Progenitor cell of endocrine pancreas (in vitro differentiated cells): ENCODE measurements around the gene CNIH3. TPM values are rescaled to one million over a fixed set of nuclear protein-coding genes. Genes with fewer than 3 reads are reported as not detected.

Experiments
- DNase-seq: peaks from one replicate; pipeline ENCODE4 v3.0.0; 2021; ENCODE audit warnings: low spot score; ENCODE audit not compliant: unreplicated experiment
- H3K27ac Mint-ChIP-seq: 2 replicates; pipeline ENCODE4 v1.8.0; 2021; ENCODE audit warnings: mild to moderate bottlenecking, moderate library complexity, mixed read lengths
- H3K27me3 Mint-ChIP-seq: 2 replicates; pipeline ENCODE4 v1.8.0; 2021; ENCODE audit warnings: mixed read lengths
- H3K36me3 Mint-ChIP-seq: 2 replicates; pipeline ENCODE4 v1.8.0; 2022; ENCODE audit warnings: mixed read lengths; ENCODE audit not compliant: insufficient read depth
- H3K4me1 Mint-ChIP-seq: 2 replicates; pipeline ENCODE4 v1.8.0; 2021; ENCODE audit warnings: low read depth, mixed read lengths
- H3K4me3 Mint-ChIP-seq: 2 replicates; pipeline ENCODE4 v1.8.0; 2021; ENCODE audit warnings: low read depth, mild to moderate bottlenecking, moderate library complexity, mixed read lengths
- H3K9me3 Mint-ChIP-seq: 2 replicates; pipeline ENCODE4 v1.8.0; 2021; ENCODE audit warnings: low read depth, mixed read lengths
- total RNA-seq: library from RNA; stranded (reverse); gene quantifications from 2 replicates; pipeline ENCODE4 v1.2.1, GENCODE V29; 2021
- TF ChIP-seq, protein P1 (sequence below): fragments of 200-600 bp; sonication (generic); IDR thresholded peaks from one replicate; pipeline ENCODE4 v1.5.0; 2021; ENCODE audit warnings: antibody characterized with exemption, mild to moderate bottlenecking; ENCODE audit not compliant: unreplicated experiment

The CNIH3 gene
- total RNA-seq, 1 donor from 2014 or later: 3.2 TPM

DNA sequence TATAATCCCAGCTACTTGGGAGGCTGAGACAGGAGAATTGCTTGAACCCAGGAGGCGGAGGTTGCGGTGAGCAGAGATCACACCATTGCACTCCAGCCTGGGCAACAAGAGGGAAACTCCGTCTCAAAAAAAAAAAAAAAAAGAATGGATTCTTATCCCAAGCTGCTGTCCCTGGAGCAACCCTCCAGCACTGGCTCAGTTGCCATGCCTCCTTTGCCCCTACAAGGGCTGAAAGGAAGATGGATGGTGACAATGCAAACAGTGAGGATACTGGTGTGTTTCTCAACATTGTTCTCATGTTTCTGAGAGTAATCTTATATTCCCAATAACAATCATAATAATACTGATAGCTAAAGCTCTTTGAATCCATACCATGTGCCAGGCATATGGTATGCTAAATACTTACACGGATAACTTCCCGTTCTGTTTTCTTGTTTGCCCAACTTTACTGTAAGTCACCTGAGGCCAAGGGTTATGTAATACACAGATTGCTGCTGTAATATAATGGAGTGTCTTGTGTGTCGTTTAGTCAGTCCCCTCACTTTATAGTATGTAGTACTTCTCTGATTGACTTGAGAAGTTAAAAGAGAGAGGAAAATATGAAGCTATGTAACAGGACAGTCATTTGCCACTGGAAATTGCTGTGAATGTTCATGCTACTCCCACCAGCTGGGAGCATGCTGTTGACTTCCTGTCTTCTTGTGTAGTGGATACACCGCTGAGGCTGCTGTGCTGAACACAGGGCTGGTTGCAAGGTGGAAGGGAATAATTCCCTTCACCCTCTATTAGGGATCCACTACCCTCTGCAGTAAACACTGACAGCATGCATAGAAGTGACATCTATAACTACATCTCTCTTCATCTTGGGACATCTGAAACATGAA lies 153.6 kb downstream of the CNIH3 start:
- Mint-ChIP-seq H3K27me3 (peaks cover 10% of the 10 kb centered on the region), H3K36me3 (no peaks in the 10 kb centered on the region), H3K9me3 (no peaks in the 10 kb centered on the region), H3K27ac (no peak overlapping the region), H3K4me1 (peaks cover 15% of the 10 kb centered on the region), H3K4me3 (no peak overlapping the region)
- TF ChIP-seq, protein P1, sequence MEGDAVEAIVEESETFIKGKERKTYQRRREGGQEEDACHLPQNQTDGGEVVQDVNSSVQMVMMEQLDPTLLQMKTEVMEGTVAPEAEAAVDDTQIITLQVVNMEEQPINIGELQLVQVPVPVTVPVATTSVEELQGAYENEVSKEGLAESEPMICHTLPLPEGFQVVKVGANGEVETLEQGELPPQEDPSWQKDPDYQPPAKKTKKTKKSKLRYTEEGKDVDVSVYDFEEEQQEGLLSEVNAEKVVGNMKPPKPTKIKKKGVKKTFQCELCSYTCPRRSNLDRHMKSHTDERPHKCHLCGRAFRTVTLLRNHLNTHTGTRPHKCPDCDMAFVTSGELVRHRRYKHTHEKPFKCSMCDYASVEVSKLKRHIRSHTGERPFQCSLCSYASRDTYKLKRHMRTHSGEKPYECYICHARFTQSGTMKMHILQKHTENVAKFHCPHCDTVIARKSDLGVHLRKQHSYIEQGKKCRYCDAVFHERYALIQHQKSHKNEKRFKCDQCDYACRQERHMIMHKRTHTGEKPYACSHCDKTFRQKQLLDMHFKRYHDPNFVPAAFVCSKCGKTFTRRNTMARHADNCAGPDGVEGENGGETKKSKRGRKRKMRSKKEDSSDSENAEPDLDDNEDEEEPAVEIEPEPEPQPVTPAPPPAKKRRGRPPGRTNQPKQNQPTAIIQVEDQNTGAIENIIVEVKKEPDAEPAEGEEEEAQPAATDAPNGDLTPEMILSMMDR: no peak
- no peak for DNase-seq

DNA sequence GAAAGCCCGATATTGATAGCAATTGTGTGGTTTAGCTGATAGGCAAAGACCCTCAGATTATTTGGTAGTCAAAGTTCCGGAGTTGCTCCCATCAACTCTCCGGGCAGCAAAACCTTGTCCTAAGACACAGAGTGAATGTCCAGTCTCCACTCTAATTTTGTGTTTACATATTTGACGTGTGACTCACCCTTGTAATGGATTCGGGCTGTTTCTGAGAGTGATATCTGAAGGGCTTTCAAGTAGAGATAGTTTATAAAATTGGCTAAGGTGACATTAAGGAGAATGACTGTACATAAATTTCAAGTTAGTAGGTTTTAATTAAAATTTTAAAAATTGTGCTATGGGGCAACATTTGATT lies 154.2 kb downstream of the CNIH3 start:
- Mint-ChIP-seq H3K27ac (no peak overlapping the region), H3K36me3 (no peaks in the 10 kb centered on the region), H3K27me3 (peaks cover 8% of the 10 kb centered on the region)

GRCh38 chr1:224773646-224774045 lies 157.5 kb downstream of the CNIH3 start:
- Mint-ChIP-seq H3K27ac (no peak overlapping the region), H3K4me1 (peaks cover 15% of the 10 kb centered on the region), H3K27me3 (peaks cover 6% of the 10 kb centered on the region), H3K4me3 (no peak overlapping the region), H3K36me3 (no peaks in the 10 kb centered on the region), H3K9me3 (no peaks in the 10 kb centered on the region)
- no peak for DNase-seq
- TF ChIP-seq, protein P1: no peak

More for the DNA sequence above, 154.2 kb downstream of the CNIH3 start:
- H3K4me3 Mint-ChIP-seq: no peak overlapping the region
- TF ChIP-seq, protein P1: no peak
- DNase-seq: no peak
- peaks cover 15% of the 10 kb centered on the region for H3K4me1 Mint-ChIP-seq
- no peaks in the 10 kb centered on the region for H3K9me3 Mint-ChIP-seq

GRCh38 chr1:224774378-224774777 lies 158.3 kb downstream of the CNIH3 start:
- Mint-ChIP-seq H3K9me3 (no peaks in the 10 kb centered on the region), H3K27me3 (peaks cover 6% of the 10 kb centered on the region), H3K4me3 (no peak overlapping the region), H3K36me3 (no peaks in the 10 kb centered on the region), H3K27ac (no peak overlapping the region), H3K4me1 (peaks cover 15% of the 10 kb centered on the region)
- no peak for DNase-seq
- TF ChIP-seq, protein P1: no peak

- DNase-seq: no peak
- TF ChIP-seq, protein P1: no peak
- Mint-ChIP-seq H3K4me1 (no peaks in the 10 kb centered on the region), H3K27me3 (peaks cover 4% of the 10 kb centered on the region), H3K9me3 (no peaks in the 10 kb centered on the region), H3K36me3 (no peaks in the 10 kb centered on the region), H3K27ac (no peak overlapping the region), H3K4me3 (no peak overlapping the region)
Observed at GRCh38 chr1:224777180-224777579, 161.1 kb downstream of the CNIH3 start.
